OCI-LY1 (cell line): ENCODE data around the gene NAA20.

ENCODE experiments used
- H2AFZ ChIP-seq: fragments of 200-600 bp; sonication (generic), shearing (Covaris generic); 2 replicates; pipeline ENCODE4 v1.6.0; 2014; ENCODE audit warnings: antibody characterized with exemption, mild to moderate bottlenecking, low read length
- H3F3A ChIP-seq: fragments of 200-600 bp; sonication (generic), shearing (Covaris generic); 2 replicates; pipeline ENCODE4 v1.6.0; 2014; ENCODE audit warnings: mild to moderate bottlenecking, antibody characterized with exemption, low read length, moderate library complexity; ENCODE audit not compliant: insufficient read depth
- H3K27ac ChIP-seq: fragments of 200-600 bp; sonication (generic); 2 replicates; pipeline ENCODE4 v1.5.1; 2014; ENCODE audit warnings: low read length, mixed run types, mild to moderate bottlenecking, low read depth; ENCODE audit not compliant: poor library complexity, severe bottlenecking
- H3K27me3 ChIP-seq: fragments of 200-600 bp; sonication (generic); 2 replicates; pipeline ENCODE4 v1.6.0; 2014; ENCODE audit warnings: antibody characterized with exemption, mild to moderate bottlenecking, low read length, moderate library complexity; ENCODE audit not compliant: insufficient read depth
- H3K36me3 ChIP-seq: fragments of 200-600 bp; sonication (generic); 2 replicates; pipeline ENCODE4 v1.6.1; 2014; ENCODE audit warnings: mild to moderate bottlenecking, antibody characterized with exemption, low read length, moderate library complexity, mixed read lengths; ENCODE audit not compliant: insufficient read depth
- H3K4me1 ChIP-seq: fragments of 200-600 bp; sonication (generic); 2 replicates; pipeline ENCODE4 v1.5.1; 2014; ENCODE audit warnings: mild to moderate bottlenecking, low read length, moderate library complexity; ENCODE audit not compliant: insufficient read depth, severe bottlenecking
- H3K4me2 ChIP-seq: fragments of 200-600 bp; sonication (generic), shearing (Covaris generic); 2 replicates; pipeline ENCODE4 v1.6.1; 2014; ENCODE audit warnings: low read length
- H3K4me3 ChIP-seq: fragments of 200-600 bp; sonication (generic); 2 replicates; pipeline ENCODE4 v1.5.1; 2014; ENCODE audit warnings: low read length, low read depth, mild to moderate bottlenecking, mixed read lengths; ENCODE audit not compliant: poor library complexity, severe bottlenecking
- H3K79me2 ChIP-seq: fragments of 200-600 bp; shearing (Covaris generic); 2 replicates; pipeline ENCODE4 v1.6.1; 2016; ENCODE audit warnings: mixed run types, low read length, mixed read lengths; ENCODE audit not compliant: insufficient read depth
- H3K9ac ChIP-seq: fragments of 200-600 bp; sonication (generic), shearing (Covaris generic); 2 replicates; pipeline ENCODE4 v1.6.1; 2014; ENCODE audit warnings: mild to moderate bottlenecking, low read length, mixed read lengths
- H3K9me2 ChIP-seq: fragments of 200-600 bp; sonication (generic), shearing (Covaris generic); 2 replicates; pipeline ENCODE4 v1.6.1; 2014; ENCODE audit warnings: low read depth, mild to moderate bottlenecking, low read length, mixed read lengths
- H3K9me3 ChIP-seq: fragments of 200-600 bp; shearing (Covaris generic); 2 replicates; pipeline ENCODE4 v1.6.1; 2014; ENCODE audit warnings: low read length, mixed read lengths
- H4K20me1 ChIP-seq: fragments of 200-600 bp; sonication (generic), shearing (Covaris generic); 2 replicates; pipeline ENCODE4 v1.6.0; 2016; ENCODE audit warnings: mild to moderate bottlenecking, low read length; ENCODE audit not compliant: insufficient read depth
- CTCF ChIP-seq: fragments of 200-600 bp; sonication (generic), shearing (Covaris generic); IDR thresholded peaks from 2 replicates; pipeline ENCODE4 v1.5.1; 2017; ENCODE audit warnings: mild to moderate bottlenecking, antibody characterized with exemption, low read length, moderate library complexity, mixed read lengths
- EZH2 ChIP-seq: fragments of 200-600 bp; sonication (generic), shearing (Covaris generic); IDR thresholded peaks from 2 replicates; pipeline ENCODE4 v1.8.0; 2017; ENCODE audit warnings: borderline replicate concordance, mixed run types, mild to moderate bottlenecking, antibody characterized with exemption, low read length, moderate library complexity, mixed read lengths

Gene NAA20

GRCh38 chr20:19976595-19977372 lies 40.4 kb upstream of the NAA20 start:
- Histone ChIP-seq H3F3A (no peaks in the 10 kb centered on the region), H3K9me2 (no peaks in the 10 kb centered on the region), H3K4me1 (no peaks in the 10 kb centered on the region), H3K27me3 (no peaks in the 10 kb centered on the region), H2AFZ (no peak overlapping the region), H4K20me1 (no peaks in the 10 kb centered on the region), H3K36me3 (no peaks in the 10 kb centered on the region), H3K4me2 (no peak overlapping the region), H3K27ac (no peak overlapping the region), H3K79me2 (no peaks in the 10 kb centered on the region), H3K9me3 (no peaks in the 10 kb centered on the region), H3K4me3 (no peak overlapping the region), H3K9ac (no peak overlapping the region)
- TF ChIP-seq CTCF: no peak
- no peak for TF ChIP-seq EZH2

- H2AFZ ChIP-seq: no peak overlapping the region
- H3K9ac ChIP-seq: no peak overlapping the region
- H3K4me1 ChIP-seq: no peaks in the 10 kb centered on the region
- H3K27ac ChIP-seq: no peak overlapping the region
- H3K9me2 ChIP-seq: no peaks in the 10 kb centered on the region
- no peaks in the 10 kb centered on the region for H3K36me3 ChIP-seq
- H3K9me3 ChIP-seq: no peaks in the 10 kb centered on the region
- no peaks in the 10 kb centered on the region for H3K27me3 ChIP-seq
- H3K4me3 ChIP-seq: no peak overlapping the region
- H4K20me1 ChIP-seq: no peaks in the 10 kb centered on the region
- no peak overlapping the region for H3K4me2 ChIP-seq
- no peaks in the 10 kb centered on the region for H3K79me2 ChIP-seq
- TF ChIP-seq CTCF: no peak
- TF ChIP-seq EZH2: no peak
- H3F3A ChIP-seq: no peaks in the 10 kb centered on the region
These were observed 39.8 kb upstream of the NAA20 start for GRCh38 chr20:19977373-19977770.

GRCh38 chr20:19978511-19979210 lies 38.5 kb upstream of the NAA20 start:
- Histone ChIP-seq H3K27me3 (no peaks in the 10 kb centered on the region), H3K36me3 (no peaks in the 10 kb centered on the region), H3K9me2 (no peaks in the 10 kb centered on the region), H3K79me2 (no peaks in the 10 kb centered on the region), H3K9ac (no peak overlapping the region), H3K4me2 (no peak overlapping the region), H3K9me3 (no peaks in the 10 kb centered on the region), H3K4me3 (no peak overlapping the region), H3K4me1 (no peaks in the 10 kb centered on the region), H4K20me1 (no peaks in the 10 kb centered on the region), H3F3A (no peaks in the 10 kb centered on the region), H2AFZ (no peak overlapping the region), H3K27ac (no peak overlapping the region)
- TF ChIP-seq EZH2: no peak
- TF ChIP-seq CTCF: no peak
